GM12892 (cell line): ENCODE data around the gene NAALADL2.

Experiments used
- POLR2A ChIP-seq: IDR thresholded peaks from 2 replicates; pipeline ENCODE4 v1.6.1; 2011; ENCODE audit warnings: low read depth, low read length, control low read depth
- POLR2AphosphoS5 ChIP-seq: IDR thresholded peaks from 2 replicates; pipeline ENCODE4 v1.6.1; 2011; ENCODE audit warnings: low read depth, low read length, control low read depth
- TAF1 ChIP-seq: IDR thresholded peaks from 2 replicates; pipeline ENCODE4 v1.6.1; 2011; ENCODE audit warnings: low read depth, mild to moderate bottlenecking, control low read depth, low read length, borderline replicate concordance

GRCh38 chr3:175670557-175670956, 811.4 kb downstream of the NAALADL2 start:
- no peak for TF ChIP-seq POLR2A
- TF ChIP-seq POLR2AphosphoS5 = no peak
- no peak for TF ChIP-seq TAF1
